GM23338 (cell line): ENCODE measurements around the gene CASP2. TPM values are rescaled to one million over a fixed set of nuclear protein-coding genes. Genes with fewer than 3 reads are reported as not detected.

ENCODE experiments used
- ATAC-seq: fragments of 200-7000 bp; cut with Tn5 transposase; 3 replicates; pipeline ENCODE4 v1.9.1; 2020
- DNase-seq: peaks from one replicate; pipeline ENCODE4 v3.0.0-alpha.2; 2015; ENCODE audit warnings: low spot score
- H2AFZ ChIP-seq: fragments of 200-600 bp; sonication (generic); 2 replicates; pipeline ENCODE4 v1.8.0; 2016; ENCODE audit warnings: antibody characterized with exemption, mild to moderate bottlenecking, moderate library complexity
- H3F3A ChIP-seq: fragments of 200-600 bp; sonication (generic); replicated peaks from 2 replicates; pipeline ENCODE4 v1.8.0; 2017; ENCODE audit warnings: antibody characterized with exemption, mixed run types, low read depth
- H3K27ac ChIP-seq: fragments of 200-600 bp; sonication (generic); 2 replicates; pipeline ENCODE4 v1.6.1; 2016; ENCODE audit warnings: low read depth
- H3K27me3 ChIP-seq: fragments of 200-600 bp; sonication (generic); 2 replicates; pipeline ENCODE4 v1.8.0; 2016; ENCODE audit warnings: mild to moderate bottlenecking, mixed run types, moderate library complexity; ENCODE audit not compliant: insufficient read depth
- H3K36me3 ChIP-seq: fragments of 200-600 bp; sonication (generic); 2 replicates; pipeline ENCODE4 v1.8.0; 2016; ENCODE audit warnings: mild to moderate bottlenecking; ENCODE audit not compliant: insufficient read depth
- H3K4me1 ChIP-seq: fragments of 200-600 bp; sonication (generic); 2 replicates; pipeline ENCODE4 v1.8.0; 2016; ENCODE audit warnings: mild to moderate bottlenecking, moderate library complexity; ENCODE audit not compliant: insufficient read depth
- H3K4me2 ChIP-seq: fragments of 200-600 bp; sonication (generic); 2 replicates; pipeline ENCODE4 v1.7.1; 2017; ENCODE audit warnings: mixed run types
- H3K4me3 ChIP-seq: fragments of 200-600 bp; sonication (generic); 2 replicates; pipeline ENCODE4 v1.6.1; 2016; ENCODE audit warnings: mixed run types
- H3K79me2 ChIP-seq: fragments of 200-600 bp; sonication (generic); replicated peaks from 2 replicates; pipeline ENCODE4 v1.8.0; 2017; ENCODE audit warnings: mild to moderate bottlenecking; ENCODE audit not compliant: insufficient read depth
- H3K9me2 ChIP-seq: fragments of 200-600 bp; sonication (generic); 2 replicates; pipeline ENCODE4 v1.8.0; 2017; ENCODE audit not compliant: insufficient read depth
- H4K20me1 ChIP-seq: fragments of 200-600 bp; sonication (generic); replicated peaks from 2 replicates; pipeline ENCODE4 v1.8.0; 2017; ENCODE audit warnings: mild to moderate bottlenecking; ENCODE audit not compliant: insufficient read depth
- H3K27ac Mint-ChIP-seq: 2 replicates; pipeline ENCODE4 v1.8.0; 2020; ENCODE audit warnings: inconsistent platforms, mild to moderate bottlenecking, moderate library complexity, mixed read lengths
- H3K27me3 Mint-ChIP-seq: 3 replicates; pipeline ENCODE4 v1.8.0; 2022; ENCODE audit warnings: low read depth, mild to moderate bottlenecking, moderate library complexity, mixed read lengths, inconsistent platforms; ENCODE audit not compliant: insufficient read depth, poor library complexity
- H3K36me3 Mint-ChIP-seq: 3 replicates; pipeline ENCODE4 v1.8.0; 2021; ENCODE audit warnings: low read depth, mild to moderate bottlenecking, inconsistent platforms, moderate library complexity, mixed read lengths
- H3K4me1 Mint-ChIP-seq: 3 replicates; pipeline ENCODE4 v1.8.0; 2020; ENCODE audit warnings: mild to moderate bottlenecking, inconsistent platforms, mixed read lengths
- H3K4me3 Mint-ChIP-seq: 3 replicates; pipeline ENCODE4 v1.8.0; 2021; ENCODE audit warnings: moderate library complexity, mild to moderate bottlenecking, inconsistent platforms, mixed read lengths
- H3K9me3 Mint-ChIP-seq: 3 replicates; pipeline ENCODE4 v1.8.0; 2020; ENCODE audit warnings: moderate library complexity, mild to moderate bottlenecking, inconsistent platforms, mixed read lengths
- CREB1 ChIP-seq: fragments of 250-450 bp; sonication (Bioruptor Pico); IDR thresholded peaks from 2 replicates; pipeline ENCODE4 v1.5.0; 2020; ENCODE audit warnings: low read depth, mild to moderate bottlenecking, moderate library complexity
- EZH2phosphoT487 ChIP-seq: fragments of 200-600 bp; sonication (generic); IDR thresholded peaks from one replicate; pipeline ENCODE4 v1.8.1; 2018; ENCODE audit warnings: antibody characterized with exemption; ENCODE audit not compliant: unreplicated experiment
- JUNB ChIP-seq: IDR thresholded peaks from one replicate; pipeline ENCODE4 v1.6.1; 2016; ENCODE audit warnings: antibody characterized with exemption; ENCODE audit not compliant: unreplicated experiment
- NANOG ChIP-seq: IDR thresholded peaks from 2 replicates; pipeline ENCODE4 v1.6.1; 2016; ENCODE audit warnings: antibody characterized with exemption, borderline replicate concordance
- ZNF331 ChIP-seq: fragments of 250-450 bp; sonication (Bioruptor Pico); IDR thresholded peaks from 2 replicates; pipeline ENCODE4 v1.5.0; 2020; ENCODE audit warnings: low read depth, mild to moderate bottlenecking, moderate library complexity
- polyA plus RNA-seq: library from polyadenylated mRNA; unstranded; fragments of >200 nt; fragmentation: Nextera tagmentation; extraction: Ambion mirVana; gene quantifications from 2 replicates; pipeline ENCODE4 v1.2.1, GENCODE V29; 2016
- total RNA-seq: library from RNA; depleted of rRNA; stranded (reverse); fragments of >200 nt; shearing (Covaris generic); gene quantifications from 2 replicates; pipeline ENCODE4 v1.2.3, GENCODE V29; 2014
- TF ChIP-seq, protein P1 (sequence below): IDR thresholded peaks from one replicate; pipeline ENCODE4 v1.6.1; 2018; ENCODE audit warnings: antibody characterized with exemption; ENCODE audit not compliant: unreplicated experiment
- TF ChIP-seq, protein P2 (sequence below): fragments of 250-450 bp; sonication (Bioruptor Pico); IDR thresholded peaks from 2 replicates; pipeline ENCODE4 v1.5.0; 2020; ENCODE audit warnings: mild to moderate bottlenecking, moderate library complexity

The CASP2 gene
- total and polyA plus RNA-seq, 2 experiments from 2014 or later, result 17.7 to 21.8 TPM

DNA sequence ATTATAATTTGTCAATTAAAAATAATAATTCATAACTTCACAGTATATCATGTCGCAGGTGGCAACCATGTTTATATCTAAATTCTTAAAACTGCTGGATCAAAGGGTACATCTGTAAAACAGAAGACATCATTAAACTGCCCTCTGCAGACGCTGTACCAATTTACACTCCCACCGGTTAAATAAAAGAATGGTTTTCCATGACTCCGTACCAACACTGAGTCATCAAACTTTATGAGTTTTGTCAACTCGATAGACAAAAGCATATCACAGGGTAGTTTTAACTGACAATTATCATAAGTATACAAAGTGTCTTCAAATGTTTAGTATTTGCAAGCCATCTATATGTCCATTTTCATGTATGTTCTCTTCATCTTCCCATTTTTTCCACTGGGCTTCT, 30.6 kb upstream of the CASP2 start (continued):
- TF ChIP-seq, protein P1, sequence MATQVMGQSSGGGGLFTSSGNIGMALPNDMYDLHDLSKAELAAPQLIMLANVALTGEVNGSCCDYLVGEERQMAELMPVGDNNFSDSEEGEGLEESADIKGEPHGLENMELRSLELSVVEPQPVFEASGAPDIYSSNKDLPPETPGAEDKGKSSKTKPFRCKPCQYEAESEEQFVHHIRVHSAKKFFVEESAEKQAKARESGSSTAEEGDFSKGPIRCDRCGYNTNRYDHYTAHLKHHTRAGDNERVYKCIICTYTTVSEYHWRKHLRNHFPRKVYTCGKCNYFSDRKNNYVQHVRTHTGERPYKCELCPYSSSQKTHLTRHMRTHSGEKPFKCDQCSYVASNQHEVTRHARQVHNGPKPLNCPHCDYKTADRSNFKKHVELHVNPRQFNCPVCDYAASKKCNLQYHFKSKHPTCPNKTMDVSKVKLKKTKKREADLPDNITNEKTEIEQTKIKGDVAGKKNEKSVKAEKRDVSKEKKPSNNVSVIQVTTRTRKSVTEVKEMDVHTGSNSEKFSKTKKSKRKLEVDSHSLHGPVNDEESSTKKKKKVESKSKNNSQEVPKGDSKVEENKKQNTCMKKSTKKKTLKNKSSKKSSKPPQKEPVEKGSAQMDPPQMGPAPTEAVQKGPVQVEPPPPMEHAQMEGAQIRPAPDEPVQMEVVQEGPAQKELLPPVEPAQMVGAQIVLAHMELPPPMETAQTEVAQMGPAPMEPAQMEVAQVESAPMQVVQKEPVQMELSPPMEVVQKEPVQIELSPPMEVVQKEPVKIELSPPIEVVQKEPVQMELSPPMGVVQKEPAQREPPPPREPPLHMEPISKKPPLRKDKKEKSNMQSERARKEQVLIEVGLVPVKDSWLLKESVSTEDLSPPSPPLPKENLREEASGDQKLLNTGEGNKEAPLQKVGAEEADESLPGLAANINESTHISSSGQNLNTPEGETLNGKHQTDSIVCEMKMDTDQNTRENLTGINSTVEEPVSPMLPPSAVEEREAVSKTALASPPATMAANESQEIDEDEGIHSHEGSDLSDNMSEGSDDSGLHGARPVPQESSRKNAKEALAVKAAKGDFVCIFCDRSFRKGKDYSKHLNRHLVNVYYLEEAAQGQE, result no peak
- TF ChIP-seq NANOG, result no peak
- TF ChIP-seq, protein P2, sequence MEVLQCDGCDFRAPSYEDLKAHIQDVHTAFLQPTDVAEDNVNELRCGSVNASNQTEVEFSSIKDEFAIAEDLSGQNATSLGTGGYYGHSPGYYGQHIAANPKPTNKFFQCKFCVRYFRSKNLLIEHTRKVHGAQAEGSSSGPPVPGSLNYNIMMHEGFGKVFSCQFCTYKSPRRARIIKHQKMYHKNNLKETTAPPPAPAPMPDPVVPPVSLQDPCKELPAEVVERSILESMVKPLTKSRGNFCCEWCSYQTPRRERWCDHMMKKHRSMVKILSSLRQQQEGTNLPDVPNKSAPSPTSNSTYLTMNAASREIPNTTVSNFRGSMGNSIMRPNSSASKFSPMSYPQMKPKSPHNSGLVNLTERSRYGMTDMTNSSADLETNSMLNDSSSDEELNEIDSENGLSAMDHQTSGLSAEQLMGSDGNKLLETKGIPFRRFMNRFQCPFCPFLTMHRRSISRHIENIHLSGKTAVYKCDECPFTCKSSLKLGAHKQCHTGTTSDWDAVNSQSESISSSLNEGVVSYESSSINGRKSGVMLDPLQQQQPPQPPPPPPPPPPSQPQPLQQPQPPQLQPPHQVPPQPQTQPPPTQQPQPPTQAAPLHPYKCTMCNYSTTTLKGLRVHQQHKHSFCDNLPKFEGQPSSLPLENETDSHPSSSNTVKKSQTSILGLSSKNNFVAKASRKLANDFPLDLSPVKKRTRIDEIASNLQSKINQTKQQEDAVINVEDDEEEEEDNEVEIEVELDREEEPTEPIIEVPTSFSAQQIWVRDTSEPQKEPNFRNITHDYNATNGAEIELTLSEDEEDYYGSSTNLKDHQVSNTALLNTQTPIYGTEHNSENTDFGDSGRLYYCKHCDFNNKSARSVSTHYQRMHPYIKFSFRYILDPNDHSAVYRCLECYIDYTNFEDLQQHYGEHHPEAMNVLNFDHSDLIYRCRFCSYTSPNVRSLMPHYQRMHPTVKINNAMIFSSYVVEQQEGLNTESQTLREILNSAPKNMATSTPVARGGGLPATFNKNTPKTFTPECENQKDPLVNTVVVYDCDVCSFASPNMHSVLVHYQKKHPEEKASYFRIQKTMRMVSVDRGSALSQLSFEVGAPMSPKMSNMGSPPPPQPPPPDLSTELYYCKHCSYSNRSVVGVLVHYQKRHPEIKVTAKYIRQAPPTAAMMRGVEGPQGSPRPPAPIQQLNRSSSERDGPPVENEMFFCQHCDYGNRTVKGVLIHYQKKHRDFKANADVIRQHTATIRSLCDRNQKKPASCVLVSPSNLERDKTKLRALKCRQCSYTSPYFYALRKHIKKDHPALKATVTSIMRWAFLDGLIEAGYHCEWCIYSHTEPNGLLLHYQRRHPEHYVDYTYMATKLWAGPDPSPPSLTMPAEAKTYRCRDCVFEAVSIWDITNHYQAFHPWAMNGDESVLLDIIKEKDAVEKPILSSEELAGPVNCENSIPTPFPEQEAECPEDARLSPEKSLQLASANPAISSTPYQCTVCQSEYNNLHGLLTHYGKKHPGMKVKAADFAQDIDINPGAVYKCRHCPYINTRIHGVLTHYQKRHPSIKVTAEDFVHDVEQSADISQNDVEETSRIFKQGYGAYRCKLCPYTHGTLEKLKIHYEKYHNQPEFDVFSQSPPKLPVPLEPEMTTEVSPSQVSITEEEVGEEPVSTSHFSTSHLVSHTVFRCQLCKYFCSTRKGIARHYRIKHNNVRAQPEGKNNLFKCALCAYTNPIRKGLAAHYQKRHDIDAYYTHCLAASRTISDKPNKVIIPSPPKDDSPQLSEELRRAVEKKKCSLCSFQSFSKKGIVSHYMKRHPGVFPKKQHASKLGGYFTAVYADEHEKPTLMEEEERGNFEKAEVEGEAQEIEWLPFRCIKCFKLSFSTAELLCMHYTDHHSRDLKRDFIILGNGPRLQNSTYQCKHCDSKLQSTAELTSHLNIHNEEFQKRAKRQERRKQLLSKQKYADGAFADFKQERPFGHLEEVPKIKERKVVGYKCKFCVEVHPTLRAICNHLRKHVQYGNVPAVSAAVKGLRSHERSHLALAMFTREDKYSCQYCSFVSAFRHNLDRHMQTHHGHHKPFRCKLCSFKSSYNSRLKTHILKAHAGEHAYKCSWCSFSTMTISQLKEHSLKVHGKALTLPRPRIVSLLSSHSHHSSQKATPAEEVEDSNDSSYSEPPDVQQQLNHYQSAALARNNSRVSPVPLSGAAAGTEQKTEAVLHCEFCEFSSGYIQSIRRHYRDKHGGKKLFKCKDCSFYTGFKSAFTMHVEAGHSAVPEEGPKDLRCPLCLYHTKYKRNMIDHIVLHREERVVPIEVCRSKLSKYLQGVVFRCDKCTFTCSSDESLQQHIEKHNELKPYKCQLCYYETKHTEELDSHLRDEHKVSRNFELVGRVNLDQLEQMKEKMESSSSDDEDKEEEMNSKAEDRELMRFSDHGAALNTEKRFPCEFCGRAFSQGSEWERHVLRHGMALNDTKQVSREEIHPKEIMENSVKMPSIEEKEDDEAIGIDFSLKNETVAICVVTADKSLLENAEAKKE (CRISPR knock-in tag), result no peak
- no peak for TF ChIP-seq JUNB

DNA sequence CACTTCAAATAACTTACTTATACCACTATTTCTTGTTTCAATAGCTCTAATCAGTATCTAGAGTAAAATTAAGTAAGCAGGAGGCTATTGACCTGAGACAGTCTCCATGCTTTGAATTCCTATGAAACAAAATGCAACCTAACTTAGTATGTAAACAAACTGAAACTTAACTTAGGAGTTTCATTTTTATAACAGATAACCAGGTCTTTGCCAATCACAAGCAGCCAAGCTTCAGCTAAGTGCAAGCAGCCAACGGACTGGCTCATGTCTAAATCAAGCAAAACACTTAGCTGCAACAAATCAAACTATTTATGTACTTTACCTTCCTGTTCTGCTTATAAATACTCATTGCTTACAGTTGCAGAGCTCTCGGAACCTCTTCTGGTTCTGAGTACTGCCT, 29.3 kb upstream of the CASP2 start:
- Mint-ChIP-seq H3K27ac (no peak overlapping the region), H3K4me3 (no peak overlapping the region), H3K4me1 (no peaks in the 10 kb centered on the region; the same call in 2 of the 3 replicates), H3K36me3 (no peaks in the 10 kb centered on the region), H3K9me3 (no peaks in the 10 kb centered on the region), H3K27me3 (peaks cover 4% of the 10 kb centered on the region)
- no peaks in the 10 kb centered on the region for H3K27me3 ChIP-seq
- no peaks in the 10 kb centered on the region for H3K79me2 ChIP-seq
- no peaks in the 10 kb centered on the region for H3K36me3 ChIP-seq
- peaks cover 1% of the 10 kb centered on the region; the same call in 1 of the 2 replicates for H3K4me1 ChIP-seq
- no peaks in the 10 kb centered on the region for H4K20me1 ChIP-seq
- H3K4me2 ChIP-seq, result no peak overlapping the region
- H3K4me3 ChIP-seq, result no peak overlapping the region
- 0 out of 2 replicates have a peak, but pooled peaks cover 4% of the 10 kb centered on the region for H3K9me2 ChIP-seq
- H3F3A ChIP-seq, result no peaks in the 10 kb centered on the region; the same call in 1 of the 2 replicates
- DNase-seq (no peak), ATAC-seq (no peak)
- no peak overlapping the region for H3K27ac ChIP-seq
- peak overlapping the region; percentile 70; the same call in 1 of the 2 replicates for H2AFZ ChIP-seq
- no peak for TF ChIP-seq NANOG
- no peak for TF ChIP-seq CREB1 (CRISPR knock-in tag)
- TF ChIP-seq EZH2phosphoT487, result no peak
- TF ChIP-seq ZNF331 (CRISPR knock-in tag), result no peak
